ENCODE data around the gene BCL2.

BCL2 gene

DNA sequence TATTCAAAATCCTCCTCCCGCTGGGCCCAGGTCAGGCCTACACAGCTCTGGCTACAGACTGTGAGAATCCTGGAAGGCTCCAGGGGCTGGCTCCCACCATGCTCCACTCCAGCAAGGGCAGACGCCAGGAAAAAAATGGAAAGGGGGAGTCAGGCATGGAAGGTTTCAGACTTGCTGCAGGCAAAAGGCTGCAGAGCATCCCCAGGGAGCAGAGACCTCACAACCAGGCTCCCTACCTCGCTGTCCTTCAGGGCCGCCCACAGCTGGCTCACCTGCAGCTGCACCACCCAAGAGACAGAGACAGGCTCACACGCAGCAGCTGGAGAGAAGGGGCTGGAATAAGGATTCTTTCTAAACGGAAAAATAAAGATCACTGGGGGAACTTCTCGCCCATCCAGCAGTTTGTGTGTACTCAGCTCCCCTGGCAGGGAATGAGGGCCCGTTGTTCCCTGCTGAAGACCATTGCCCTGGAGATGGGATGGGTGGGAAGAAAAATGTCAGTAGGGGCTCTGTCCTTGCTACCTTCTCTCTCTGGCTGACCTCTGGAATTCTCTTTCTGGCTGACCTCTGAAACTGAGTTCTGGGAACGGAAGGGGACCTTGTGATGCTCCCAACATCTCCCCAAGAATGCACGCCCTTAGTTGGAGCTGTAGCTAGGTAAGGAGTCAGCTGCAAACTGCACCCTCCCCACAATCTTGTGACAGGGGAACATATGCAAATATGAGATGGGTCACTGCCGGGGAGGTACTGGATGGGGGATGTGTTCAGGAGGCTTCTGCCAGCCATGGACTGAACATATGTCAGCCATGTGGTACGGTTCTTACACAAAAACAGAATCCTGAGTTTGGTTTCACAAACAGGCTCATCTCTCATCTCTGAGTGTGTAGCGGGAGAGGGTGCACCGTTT lies 34.5 kb downstream of the BCL2 start:
- no peak for DNase-seq (ENCODE audit: low spot score)

DNA sequence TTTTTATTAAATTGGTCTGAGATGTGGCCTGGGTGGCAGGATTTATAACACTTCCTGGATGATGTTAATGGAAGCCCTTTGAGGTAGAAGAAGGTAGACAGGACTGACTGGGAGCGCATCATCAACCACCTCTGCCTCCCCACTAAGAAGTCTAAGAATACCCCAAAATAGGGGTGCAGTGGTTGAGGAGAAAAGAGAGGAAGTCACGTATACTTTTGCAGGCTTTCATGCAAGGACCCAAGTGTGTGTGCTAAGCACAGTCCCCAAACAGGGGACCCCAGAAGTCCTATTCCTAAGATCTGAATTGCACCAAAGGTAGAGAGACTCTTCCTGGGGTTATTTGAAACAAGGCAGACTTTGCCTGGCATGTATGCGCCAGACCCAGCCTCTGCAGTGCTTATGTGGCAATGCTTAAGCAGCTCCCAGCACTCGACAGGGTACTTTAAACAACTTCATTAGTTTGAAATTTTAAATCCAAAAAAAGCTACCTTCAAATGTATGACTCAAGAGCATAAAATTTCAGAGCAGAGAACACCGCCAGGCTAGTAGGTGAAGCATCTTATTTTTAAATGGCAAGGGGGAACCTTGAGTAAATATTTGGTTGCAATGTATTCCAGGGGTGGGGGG lies 35.3 kb downstream of the BCL2 start:
- DNase-seq (ENCODE audit: low spot score) = no peak

DNA sequence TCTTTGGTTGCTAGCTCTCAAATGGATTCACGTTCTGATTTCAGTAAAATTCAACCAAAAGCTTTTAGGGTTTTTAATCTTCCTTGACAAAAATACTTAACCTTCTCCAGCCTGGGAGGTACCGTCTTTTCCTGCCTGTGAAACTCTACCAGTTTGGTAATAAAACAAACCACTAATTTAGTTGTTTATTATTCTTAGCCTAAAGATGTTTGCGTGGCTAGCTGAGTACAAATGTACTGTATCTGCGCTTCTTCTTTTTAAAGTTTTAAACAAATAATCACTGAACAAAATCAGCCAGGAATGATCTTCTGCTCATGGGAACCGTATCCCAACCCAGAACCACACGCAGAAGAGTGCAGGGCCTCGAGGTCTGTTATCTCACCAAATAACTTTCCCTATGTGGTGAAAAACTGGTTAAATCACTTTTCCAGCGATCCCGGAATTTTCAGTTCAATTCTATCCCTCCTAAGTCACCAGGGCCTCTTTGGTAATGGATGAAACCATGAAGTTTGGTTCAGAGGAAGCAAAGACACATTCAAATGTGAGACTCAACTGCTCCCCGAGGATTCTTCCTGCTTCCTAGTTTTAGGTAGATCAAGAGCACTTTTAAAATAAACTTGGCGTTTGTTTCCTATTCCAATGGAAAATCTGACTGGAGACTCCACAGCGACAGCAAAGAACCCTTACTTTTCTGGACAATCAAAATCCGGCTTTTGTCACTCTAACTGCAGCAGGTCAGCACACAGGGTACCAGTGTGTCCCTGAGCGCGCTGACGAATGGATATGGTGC lies 36.1 kb downstream of the BCL2 start:
- no peak for DNase-seq (ENCODE audit: low spot score)

DNA sequence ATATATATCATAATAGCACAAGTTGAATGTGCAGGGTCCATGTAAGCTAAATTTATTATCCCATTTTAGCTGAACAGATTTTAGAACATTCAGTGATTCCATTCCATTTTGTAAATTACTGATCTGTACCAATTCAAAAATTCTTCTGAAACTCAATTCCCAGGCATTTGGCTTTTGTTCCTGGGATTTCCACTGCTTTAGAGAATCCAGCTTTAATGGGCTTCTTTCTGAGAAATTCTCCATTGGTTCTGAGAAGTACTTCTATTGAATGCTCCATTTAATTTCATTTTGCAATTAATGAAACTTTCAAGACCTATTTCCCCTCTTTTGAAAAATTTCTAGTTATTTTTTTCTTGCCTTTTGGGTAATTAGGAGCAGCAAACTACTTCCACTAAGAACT lies 36.8 kb downstream of the BCL2 start:
- no peak for DNase-seq (ENCODE audit: low spot score)

DNA sequence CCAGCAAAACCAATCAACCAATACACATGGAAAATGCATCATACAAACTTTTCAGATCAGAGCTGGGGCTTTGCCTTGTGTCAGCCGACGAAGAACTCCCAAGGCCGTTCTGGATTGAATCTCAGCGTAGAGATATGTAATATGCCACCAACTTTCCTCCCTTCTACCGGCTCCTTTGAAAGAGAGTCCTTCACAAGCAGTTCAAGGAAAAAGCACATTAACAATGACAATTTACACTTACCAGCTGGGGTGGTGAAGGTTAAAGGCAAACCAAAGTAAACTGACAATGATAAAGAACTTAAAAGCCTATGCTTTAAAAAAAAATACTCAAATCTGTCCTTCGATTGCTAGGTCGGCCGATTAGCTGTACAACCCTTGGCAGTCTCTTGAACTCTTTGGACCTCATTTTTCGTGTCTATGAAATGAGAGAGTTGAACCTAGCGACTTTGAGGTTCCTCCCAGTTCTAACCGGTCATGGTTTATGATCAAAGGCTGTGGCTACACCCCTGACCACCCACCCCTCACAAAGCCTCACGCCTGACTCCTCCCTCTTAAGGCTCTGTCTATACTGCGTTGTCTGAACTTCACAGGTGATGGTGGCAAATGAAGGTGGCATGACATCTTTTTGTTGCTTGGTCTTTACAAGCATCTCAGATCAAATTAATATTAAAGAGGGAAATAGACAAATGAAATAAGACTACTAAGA lies 46.2 kb downstream of the BCL2 start:
- no peak for DNase-seq (ENCODE audit: low spot score)

DNA sequence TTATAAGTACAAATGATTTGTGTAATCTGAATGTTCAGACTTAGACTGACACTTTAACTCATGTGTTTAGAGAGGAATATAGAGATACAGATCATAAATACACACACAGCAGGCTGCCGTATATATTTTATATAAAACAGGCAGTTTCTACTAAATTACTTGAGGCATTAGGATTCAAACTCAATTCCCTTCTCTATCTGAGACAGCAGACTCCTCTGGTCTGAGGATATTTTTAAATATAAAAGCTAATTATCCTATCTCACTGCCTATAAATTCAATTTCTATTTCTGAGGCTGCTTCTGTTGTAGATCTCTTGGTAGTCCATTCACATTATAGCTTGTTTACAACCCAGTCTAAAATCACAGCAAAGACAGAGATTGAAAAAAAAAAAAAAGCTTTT lies 46.9 kb downstream of the BCL2 start:
- DNase-seq (ENCODE audit: low spot score) = no peak

DNA sequence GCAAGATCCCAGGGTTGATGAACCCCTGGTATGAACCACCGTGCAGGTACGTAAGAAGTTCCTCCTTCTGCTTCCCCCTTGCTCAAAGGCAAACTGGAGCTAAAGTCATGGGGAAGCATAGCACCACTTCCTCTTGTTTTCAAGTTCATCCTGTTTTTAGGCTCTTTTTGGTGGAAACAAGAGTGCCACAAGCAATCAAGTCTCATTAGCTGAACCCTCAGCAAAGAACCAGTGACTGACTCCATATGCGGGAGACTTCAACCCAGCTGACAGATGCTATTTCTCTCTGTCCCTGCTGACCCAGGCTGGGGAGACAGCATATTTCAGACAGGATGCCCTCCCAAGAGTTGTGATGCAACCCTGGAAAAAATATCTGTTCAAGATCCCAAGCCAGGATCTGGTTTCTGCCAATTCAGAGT lies 47.7 kb downstream of the BCL2 start:
- DNase-seq (ENCODE audit: low spot score) = no peak

DNA sequence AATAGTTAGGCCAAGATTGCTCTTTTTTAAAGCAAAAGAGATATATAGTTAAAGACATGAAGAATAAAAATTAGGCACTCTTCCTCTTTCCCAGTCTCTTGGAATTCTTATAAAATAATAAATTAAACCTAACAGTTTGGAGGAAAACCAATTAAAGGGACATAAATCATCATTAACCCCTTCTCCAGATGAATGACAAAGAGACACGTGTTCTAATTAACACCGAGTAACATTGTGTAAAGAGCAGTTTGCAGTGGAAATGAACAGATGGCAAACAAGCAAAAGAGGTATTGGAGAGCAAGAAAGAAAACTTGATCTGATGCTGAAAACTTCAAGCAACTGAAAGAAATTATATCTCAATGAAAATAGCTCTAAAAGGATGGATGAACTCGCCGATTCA lies 48.4 kb downstream of the BCL2 start:
- DNase-seq (ENCODE audit: low spot score) = no peak

DNA sequence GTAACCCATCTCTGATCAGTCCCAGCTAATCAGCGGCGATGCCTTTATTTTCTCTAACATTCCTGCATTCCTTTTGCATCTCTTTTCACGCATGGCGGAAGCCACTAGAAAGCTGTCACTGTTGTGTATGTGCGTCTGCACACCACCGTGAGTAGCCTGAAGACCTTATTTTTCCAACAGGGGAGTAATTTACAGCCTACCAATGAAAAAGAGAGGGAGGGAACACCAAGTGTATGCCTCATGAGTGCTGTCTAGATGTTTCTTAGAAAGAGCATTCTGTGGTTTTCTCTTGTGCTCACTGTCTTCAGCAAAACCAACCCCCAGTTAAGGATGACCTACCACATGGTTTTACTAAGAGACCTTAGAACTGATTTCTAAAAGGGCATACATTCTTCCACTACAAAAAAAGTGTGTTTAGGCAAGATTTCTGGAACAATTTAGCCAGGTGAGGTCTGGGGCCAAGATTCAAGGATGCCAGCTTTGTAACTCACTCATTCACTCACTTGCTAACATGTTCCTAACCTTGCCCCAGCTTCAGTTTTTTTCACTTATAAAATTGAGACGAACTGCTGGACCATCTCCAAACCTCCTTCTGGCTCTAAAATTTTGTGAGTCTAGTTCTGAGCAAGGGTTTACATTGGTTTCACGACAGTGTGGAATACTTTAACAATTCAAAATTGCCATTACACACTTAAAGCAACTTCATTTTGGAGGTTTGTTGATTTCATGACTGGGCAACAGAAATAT lies 51.4 kb downstream of the BCL2 start:
- peak; percentile 56 for DNase-seq (ENCODE audit: low spot score)

DNA sequence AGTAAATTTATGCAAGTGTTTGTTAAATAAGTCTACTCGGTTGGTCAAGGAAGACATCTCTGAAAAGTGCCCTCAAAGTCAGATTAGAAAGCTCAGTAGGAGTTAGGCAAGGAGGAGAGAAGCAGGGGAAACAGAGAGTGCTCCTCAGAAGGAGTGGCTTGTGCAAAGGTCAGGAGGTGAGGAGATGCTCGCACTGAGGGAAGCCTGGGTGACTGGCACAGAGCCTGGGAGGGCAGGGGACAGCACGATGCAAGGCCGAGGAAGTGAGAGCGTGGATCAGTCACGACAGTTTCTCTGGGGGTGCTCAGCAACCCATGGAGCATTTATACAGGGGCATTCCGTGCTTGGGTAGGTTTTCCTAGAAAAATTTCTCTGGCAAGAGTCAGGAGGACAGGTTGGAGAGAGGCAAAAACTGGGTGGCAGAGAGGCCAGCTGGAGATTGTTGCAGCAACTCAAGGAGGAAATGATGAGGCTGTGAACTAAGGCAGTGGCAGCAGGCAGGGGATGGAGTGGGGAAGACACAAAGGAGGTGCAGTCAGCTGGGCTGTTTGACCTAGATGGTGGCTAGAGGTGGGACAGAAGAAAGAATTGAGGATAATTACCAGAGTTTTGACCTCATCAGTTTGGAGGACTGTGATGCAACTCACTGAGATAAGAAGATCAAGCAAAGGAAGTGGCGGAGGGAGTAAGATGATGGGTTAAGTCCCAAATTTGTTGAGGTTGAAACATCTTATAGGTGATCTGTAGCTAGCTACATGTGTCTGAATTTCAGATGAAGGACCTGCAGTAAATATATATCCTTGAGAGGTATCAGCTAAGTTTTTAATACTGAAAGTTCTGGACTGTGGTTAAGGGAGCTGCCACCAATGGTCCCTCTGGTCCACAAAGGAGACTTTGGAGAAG lies 52.4 kb downstream of the BCL2 start:
- DNase-seq (ENCODE audit: low spot score) = no peak

DNA sequence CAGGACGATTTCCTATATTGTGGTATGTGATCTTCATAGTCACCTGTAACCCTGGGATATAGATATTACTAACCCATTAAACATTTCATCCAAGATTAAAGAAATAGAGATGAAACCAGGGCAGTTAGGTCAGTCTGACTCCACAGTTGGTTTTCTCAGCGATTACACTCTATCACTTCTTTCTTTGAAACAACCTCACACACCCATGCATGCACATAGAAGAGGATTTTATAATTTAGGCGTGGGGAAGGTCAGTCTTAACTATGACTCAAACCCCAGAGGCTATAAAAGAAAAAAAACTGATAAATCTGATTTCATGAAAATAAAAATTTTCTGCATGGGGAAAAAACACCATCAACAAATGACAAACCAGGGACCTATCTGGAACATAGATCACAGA lies 54.2 kb downstream of the BCL2 start:
- DNase-seq (ENCODE audit: low spot score) = no peak

DNA sequence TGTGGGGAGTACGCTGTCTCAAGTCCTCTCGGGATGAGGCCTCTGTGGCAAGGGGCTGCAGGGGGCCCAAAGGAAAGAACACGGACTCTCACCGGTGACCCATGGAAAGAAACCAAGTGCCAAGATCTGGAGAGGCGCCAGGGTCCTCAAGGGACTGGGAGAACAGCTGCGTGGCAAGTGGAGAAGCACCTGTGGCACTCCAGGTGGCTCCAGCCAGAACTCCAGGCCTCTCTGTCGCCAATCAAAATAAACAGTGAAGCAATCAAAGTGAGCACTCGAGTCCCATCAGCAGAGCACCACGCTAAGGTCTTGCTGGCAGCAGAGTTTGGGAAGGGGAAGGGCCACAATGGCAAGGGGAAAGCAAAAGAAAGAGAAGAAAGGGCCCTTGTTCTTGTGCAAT lies 54.7 kb downstream of the BCL2 start:
- no peak for DNase-seq (ENCODE audit: low spot score)

DNA sequence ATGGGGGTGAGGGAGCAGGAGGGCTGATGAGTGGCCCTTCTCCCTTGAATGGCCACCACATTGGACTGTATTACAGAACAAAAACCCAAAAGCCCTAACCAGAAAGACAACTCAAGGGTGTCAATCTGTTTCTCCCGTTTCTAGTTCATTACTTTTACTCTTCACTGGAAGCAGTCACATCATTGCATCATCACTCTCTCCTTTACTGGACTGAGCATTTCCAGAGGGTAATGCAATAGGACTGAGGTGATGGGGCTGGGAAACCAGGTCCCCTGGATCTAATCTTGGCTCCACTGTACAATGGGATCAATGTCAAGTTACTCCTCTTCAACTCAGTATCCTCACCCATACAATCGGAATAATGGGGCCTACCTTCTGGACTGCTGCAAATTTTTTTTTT lies 56.1 kb downstream of the BCL2 start:
- no peak for DNase-seq (ENCODE audit: low spot score)

DNA sequence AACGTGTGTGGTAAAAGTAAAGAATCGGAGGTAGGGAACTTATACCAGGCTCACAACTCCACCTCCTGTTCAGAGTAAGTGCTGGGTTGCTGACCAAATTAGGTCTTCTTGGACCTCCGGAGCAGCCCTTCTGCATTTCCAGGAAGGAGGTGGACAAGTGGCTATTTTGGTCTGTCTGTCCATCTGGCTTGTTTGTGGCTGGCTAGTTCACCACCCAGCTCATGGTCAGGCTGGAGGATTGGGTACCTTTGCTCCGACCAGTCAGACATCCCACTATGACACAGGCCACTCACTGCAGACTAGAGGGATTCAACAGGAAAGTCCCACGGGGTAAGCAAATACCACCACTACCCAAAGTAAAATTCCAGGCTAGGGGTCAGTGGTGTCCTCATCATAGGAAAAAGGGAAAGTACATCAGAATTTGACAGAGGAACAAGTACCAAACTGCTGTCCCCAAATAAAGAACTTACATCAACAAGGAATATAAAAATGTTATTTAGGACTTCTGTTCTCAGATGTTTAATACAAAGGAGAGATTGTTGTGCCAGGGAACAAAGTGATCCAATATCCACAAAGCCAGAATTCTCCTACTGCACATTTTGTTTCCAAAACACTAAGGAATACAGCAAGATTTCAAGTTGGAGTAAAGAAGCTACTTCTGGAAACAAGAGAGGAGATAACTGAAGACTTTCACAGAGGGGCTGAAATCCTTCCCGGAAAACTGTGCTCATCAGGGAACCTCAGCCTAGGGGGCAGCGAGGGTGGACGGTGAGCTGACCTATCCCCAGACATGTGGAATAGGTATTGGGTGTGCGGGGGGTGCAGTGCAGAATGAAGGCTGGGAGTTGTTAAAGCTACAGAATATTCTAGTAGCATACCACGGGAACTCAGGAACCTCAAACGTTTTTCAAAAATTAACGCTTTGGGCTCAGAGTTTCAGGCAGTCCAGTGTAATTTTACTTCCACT lies 56.9 kb downstream of the BCL2 start:
- DNase-seq (ENCODE audit: low spot score) = no peak

DNA sequence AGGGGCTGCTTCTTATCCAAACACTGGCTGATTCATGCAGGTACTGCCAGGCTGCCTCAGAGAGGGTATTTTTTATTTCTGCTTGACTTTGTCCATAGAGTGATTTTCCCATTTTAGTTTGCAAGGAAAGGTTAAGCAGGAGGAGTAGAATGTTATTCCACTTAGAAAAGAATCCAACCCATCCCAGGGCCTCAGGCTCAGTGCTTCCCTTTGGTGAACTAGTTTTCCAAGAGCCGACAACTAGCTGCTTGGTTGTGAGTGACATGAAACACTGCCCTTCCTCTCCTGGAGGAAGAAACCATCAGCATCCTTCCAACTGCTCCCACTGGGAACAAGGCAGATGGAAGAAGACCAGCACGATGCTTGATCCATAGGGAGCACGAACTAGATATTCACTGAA lies 58.5 kb downstream of the BCL2 start:
- no peak for DNase-seq (ENCODE audit: low spot score)

DNA sequence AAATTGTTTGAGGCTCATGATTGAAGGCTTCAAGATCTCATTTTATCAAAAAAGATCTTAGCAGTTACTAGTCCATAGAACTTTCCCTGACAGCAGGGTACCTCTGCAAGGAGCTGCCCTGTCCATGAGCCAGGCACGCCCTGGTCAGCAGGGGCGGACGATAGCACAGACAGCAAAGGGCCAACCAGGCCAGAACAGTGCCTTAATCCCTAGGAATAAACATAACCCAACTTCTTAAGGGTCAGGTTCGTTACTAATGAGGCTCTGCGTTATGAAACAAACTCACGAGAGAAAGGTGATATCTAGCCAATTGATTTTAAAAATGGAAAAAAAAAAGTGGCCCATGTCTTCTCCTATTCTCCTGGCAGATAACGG lies 59.2 kb downstream of the BCL2 start:
- DNase-seq (ENCODE audit: low spot score) = no peak

DNA sequence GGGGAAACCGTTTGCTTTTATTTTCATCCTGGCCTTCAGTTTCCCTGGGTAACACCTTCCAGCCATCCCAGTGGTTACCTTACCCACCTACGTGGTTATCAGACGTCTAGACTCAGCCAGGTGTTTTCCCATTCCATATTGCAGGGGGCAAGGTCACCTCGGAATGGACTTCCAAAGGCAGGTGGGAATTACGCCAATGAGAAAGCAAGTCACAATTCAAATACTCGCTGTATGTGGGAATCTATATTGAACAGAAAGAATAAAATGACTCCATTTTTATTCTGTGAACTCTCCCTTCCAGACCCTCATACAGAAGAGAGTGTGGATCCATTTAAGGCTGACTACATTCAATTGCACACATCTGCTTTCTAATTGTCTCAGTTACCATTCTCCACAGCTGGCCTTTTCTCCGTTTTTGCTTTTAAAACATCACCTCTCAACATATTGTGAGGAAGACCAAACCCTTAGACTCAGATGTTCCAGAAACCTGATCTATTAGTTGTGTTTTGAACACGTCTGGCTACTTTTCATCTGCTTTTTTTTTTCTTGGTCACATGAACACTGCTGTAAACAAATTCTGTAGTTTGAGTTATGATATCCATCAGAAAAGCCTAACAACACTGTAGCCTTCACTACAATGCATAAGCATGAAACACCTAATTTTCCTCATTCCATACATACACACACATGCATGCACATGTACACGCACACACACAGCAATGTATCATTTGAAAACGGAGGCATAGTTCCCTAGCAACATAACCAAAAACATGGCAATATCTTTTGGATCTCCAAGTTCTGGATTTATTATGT lies 59.8 kb downstream of the BCL2 start:
- no peak for DNase-seq (ENCODE audit: low spot score)

DNA sequence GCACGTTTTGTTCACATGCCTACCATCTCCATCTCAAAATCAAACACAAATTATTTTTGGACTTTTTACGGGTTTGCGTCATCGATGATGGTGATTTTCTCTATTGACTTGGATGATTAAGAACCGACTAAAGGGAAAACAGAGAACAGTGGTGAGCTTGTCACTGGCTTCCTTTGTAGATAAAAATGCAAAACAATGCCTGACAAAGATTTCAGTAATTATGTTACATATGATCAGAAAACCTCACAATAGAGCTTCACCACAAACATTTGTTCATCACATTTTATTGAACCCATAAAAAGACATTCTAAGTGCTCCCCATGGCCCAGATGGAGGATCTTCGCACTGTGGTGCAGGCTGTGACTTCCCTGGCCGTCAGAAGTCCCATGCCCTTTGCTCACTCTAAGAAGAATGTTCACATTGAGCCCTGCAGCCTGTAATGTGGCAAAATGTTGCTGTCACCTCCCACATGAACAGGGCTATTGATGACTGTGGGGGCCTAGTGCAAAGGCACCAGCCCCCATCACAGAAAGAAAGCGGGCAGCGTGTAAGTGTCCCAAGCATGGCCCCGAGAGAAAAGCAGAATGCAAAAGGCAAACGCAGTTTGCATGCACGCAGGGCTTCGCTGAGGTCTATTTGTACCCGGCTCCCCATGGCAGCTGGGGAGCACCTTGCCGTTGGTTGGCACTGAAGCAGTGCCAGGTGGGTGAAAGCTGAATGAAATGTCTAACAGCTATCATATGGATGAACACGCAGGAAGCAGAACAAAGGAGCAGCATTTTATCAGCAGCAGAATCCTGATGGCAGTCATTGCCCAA lies 60.6 kb downstream of the BCL2 start:
- no peak for DNase-seq (ENCODE audit: low spot score)
